Panc1 (cell line): Measurements from ENCODE around the gene MX1. TPM values are rescaled to one million over a fixed set of nuclear protein-coding genes. Genes with fewer than 3 reads are reported as not detected.

Experiments used
- ATAC-seq: fragments of 200-7000 bp; cut with Tn5 transposase; 2 replicates; pipeline ENCODE4 v1.9.1; 2020; ENCODE audit warnings: mild to moderate bottlenecking, moderate library complexity
- BruUV-seq: library from RNA; stranded (reverse); fragments of 400-500 nt; replicated peaks from 2 replicates; lab custom pipeline; 2021; lab: Mats Ljungman, UMichigan
- CTCF ChIA-PET: fragments of 300-600 bp; sonication (Branson Sonifier 250); formaldehyde crosslinking; loops from one replicate; lab custom pipeline; 2022; ENCODE audit warnings: antibody characterized with exemption; lab: Charles Lee
- POLR2A ChIA-PET: fragments of 300-600 bp; sonication (Branson Sonifier 250); formaldehyde crosslinking; loops from one replicate; lab custom pipeline; 2022; ENCODE audit warnings: antibody characterized with exemption; lab: Charles Lee
- DNase-seq: peaks from one replicate; pipeline ENCODE4 v3.0.0-alpha.2; 2010; ENCODE audit warnings: low read depth, low spot score
- H3K27ac ChIP-seq: 2 replicates; pipeline ENCODE4 v1.5.1; 2011; ENCODE audit warnings: mild to moderate bottlenecking, low read length, inconsistent platforms
- H3K27me3 ChIP-seq: fragments of 200-500 bp; sonication (Bioruptor generic); 2 replicates; pipeline ENCODE4 v1.6.0; 2014; ENCODE audit warnings: low read length, inconsistent platforms; ENCODE audit not compliant: control insufficient read depth, insufficient read depth
- H3K36me3 ChIP-seq: fragments of 200-500 bp; sonication (Bioruptor generic); 2 replicates; pipeline ENCODE4 v1.5.1; 2014; ENCODE audit warnings: inconsistent platforms, mild to moderate bottlenecking, low read length, moderate library complexity; ENCODE audit not compliant: control insufficient read depth, insufficient read depth
- H3K4me1 ChIP-seq: 2 replicates; pipeline ENCODE4 v1.5.1; 2011; ENCODE audit warnings: inconsistent platforms, mild to moderate bottlenecking, low read length, moderate library complexity; ENCODE audit not compliant: control insufficient read depth, insufficient read depth
- H3K4me3 ChIP-seq, 2 experiments: 2 replicates each; pipeline ENCODE4 v1.5.1; 2011 to 2012; ENCODE audit warnings: low read depth in 2 of 2, low read length in 2 of 2, mild to moderate bottlenecking in 2 of 2, inconsistent platforms in 1 of 2, moderate library complexity in 1 of 2
- H3K9me3 ChIP-seq: fragments of 200-500 bp; sonication (Bioruptor generic); 2 replicates; pipeline ENCODE4 v1.5.1; 2014; ENCODE audit warnings: low read depth, mild to moderate bottlenecking, inconsistent platforms, low read length, moderate library complexity; ENCODE audit not compliant: control insufficient read depth, insufficient read depth
- CTCF ChIP-seq: fragments of 450-650 bp; IDR thresholded peaks from 2 replicates; pipeline ENCODE4 v1.5.1; 2017; ENCODE audit warnings: mild to moderate bottlenecking
- REST ChIP-seq, 2 experiments: IDR thresholded peaks; 2 replicates each; pipeline ENCODE4 v1.6.1; 2011 to 2012; ENCODE audit warnings: low read depth in 2 of 2, control low read depth in 1 of 2, low read length in 1 of 2, mild to moderate bottlenecking in 1 of 2, moderate library complexity in 1 of 2; ENCODE audit not compliant: insufficient read depth in 1 of 2
- SIN3A ChIP-seq: IDR thresholded peaks from 2 replicates; pipeline ENCODE4 v1.6.1; 2012; ENCODE audit warnings: low read depth, mild to moderate bottlenecking, low read length, moderate library complexity, borderline replicate concordance; ENCODE audit not compliant: insufficient read depth
- TCF7L2 ChIP-seq: IDR thresholded peaks from 2 replicates; pipeline ENCODE4 v1.6.1; 2011; ENCODE audit warnings: mild to moderate bottlenecking, low read depth, low read length, inconsistent platforms
- in situ Hi-C: cut with HindIII; loops from 2 replicates; pipeline ENCODE4 v1.10.0; 2016; ENCODE audit warnings: low sequenced_read_pairs, low pct_unique_long_range_greater_than_20kb
- intact Hi-C: fragments of 100-400 bp; cut with micrococcal nuclease; formaldehyde crosslinking; loops from one replicate; pipeline ENCODE4 v1.10.0; 2022; ENCODE audit not compliant: unreplicated experiment
- total RNA-seq: library from RNA; stranded (reverse); gene quantifications from one replicate; pipeline ENCODE4 v1.2.1, GENCODE V29; 2021; ENCODE audit not compliant: unreplicated experiment

MX1 gene
- total RNA-seq, 1 experiment from 2014 or later, result 7.8 TPM

GRCh38 chr21:41418393-41418792 is 7.6 kb upstream of the MX1 start:
- no peak overlapping the region for H3K4me3 ChIP-seq
- intact Hi-C loops (no loop called here), in situ Hi-C loops (no loop called here)
- no peaks in the 10 kb centered on the region for H3K36me3 ChIP-seq
- DNase-seq, result no peak
- TF ChIP-seq TCF7L2, result no peak
- no peak for TF ChIP-seq SIN3A
- TF ChIP-seq REST (IDR thresholded peaks at IDR 0.05; ENCODE audit: insufficient read depth in 1 of 2, low read depth in 2 of 2, low read length in 1 of 2), result no peak
- no TSS peak for BruUV-seq
- POLR2A ChIA-PET, result no interaction called here
- CTCF ChIA-PET, result no interaction called here
- H3K27ac ChIP-seq, result no peak overlapping the region
- no peaks in the 10 kb centered on the region for H3K4me1 ChIP-seq
- H3K9me3 ChIP-seq, result no peaks in the 10 kb centered on the region
- no peak for ATAC-seq
- H3K27me3 ChIP-seq, result no peaks in the 10 kb centered on the region; the same call in 1 of the 2 replicates

- H3K4me1 ChIP-seq, result no peaks in the 10 kb centered on the region
- in situ Hi-C loops (no loop called here), intact Hi-C loops (no loop called here)
- ATAC-seq, result no peak
- no peaks in the 10 kb centered on the region for H3K9me3 ChIP-seq
- no TSS peak for BruUV-seq
- no peaks in the 10 kb centered on the region for H3K36me3 ChIP-seq
- no peaks in the 10 kb centered on the region for H3K27me3 ChIP-seq
- no peak overlapping the region for H3K27ac ChIP-seq
- ChIA-PET POLR2A (no interaction called here), CTCF (no interaction called here)
- TF ChIP-seq REST (IDR thresholded peaks at IDR 0.05; ENCODE audit: insufficient read depth in 1 of 2, low read depth in 2 of 2, low read length in 1 of 2) (no peak), SIN3A (no peak), CTCF (no peak)
- no peak for DNase-seq
- no peak overlapping the region for H3K4me3 ChIP-seq
Observed at GRCh38 chr21:41418956-41419680, 6.9 kb upstream of the MX1 start.
